SK-N-SH (cell line): ENCODE results near the gene AP4E1. TPM values are rescaled to one million over a fixed set of nuclear protein-coding genes. Genes with fewer than 3 reads are reported as not detected.

Experiments
- CTCF ChIA-PET: fragments of 300-600, 350-600 bp; formaldehyde crosslinking; extraction: SDS; loops from one replicate; lab custom pipeline; 2021; lab: Yijun Ruan, JAX
- POLR2A ChIA-PET: fragments of 350-600 bp; sonication (Branson Sonifier 250); formaldehyde crosslinking; extraction: SDS; loops from one replicate; lab custom pipeline; 2020; ENCODE audit warnings: antibody characterized with exemption, inconsistent platforms; lab: Yijun Ruan, JAX
- DNase-seq: peaks from one replicate; pipeline ENCODE4 v3.0.0; 2012
- H2AFZ ChIP-seq: fragments of 200-600 bp; sonication (generic); 2 replicates; pipeline ENCODE4 v1.8.1; 2016; ENCODE audit warnings: antibody characterized with exemption, mild to moderate bottlenecking, low read depth
- H3F3A ChIP-seq: fragments of 200-600 bp; sonication (generic); replicated peaks from 2 replicates; pipeline ENCODE3; 2016; ENCODE audit warnings: antibody characterized with exemption, mild to moderate bottlenecking; ENCODE audit not compliant: insufficient read depth
- H3K27ac ChIP-seq, 2 experiments: fragments of 200-500 bp in 1 of 2; fragments of 200-600 bp in 1 of 2; sonication (Bioruptor generic) in 1 of 2; sonication (generic), shearing (Covaris generic) in 1 of 2; 2 replicates each; pipeline versions ENCODE4 v1.5.1 to v1.6.1; 2014 to 2016; ENCODE audit warnings: low read depth in 2 of 2, inconsistent platforms in 1 of 2, low read length in 1 of 2, mild to moderate bottlenecking in 1 of 2, mixed read lengths in 1 of 2
- H3K27me3 ChIP-seq: fragments of 200-600 bp; sonication (generic), shearing (Covaris generic); 2 replicates; pipeline ENCODE4 v1.6.1; 2016; ENCODE audit warnings: mixed run types; ENCODE audit not compliant: insufficient read depth
- H3K36me3 ChIP-seq, 2 experiments: fragments of 200-500 bp in 1 of 2; fragments of 200-600 bp in 1 of 2; sonication (Bioruptor generic) in 1 of 2; sonication (generic) in 1 of 2; replicated peaks in 1 of 2; 2 replicates each; pipeline versions ENCODE3 to v1.5.1; 2014 to 2016; ENCODE audit warnings: low read length in 1 of 2, mild to moderate bottlenecking in 1 of 2; ENCODE audit not compliant: insufficient read depth in 2 of 2, control insufficient read depth in 1 of 2
- H3K4me1 ChIP-seq, 2 experiments: fragments of 200-500 bp in 1 of 2; fragments of 200-600 bp in 1 of 2; sonication (Bioruptor generic) in 1 of 2; sonication (generic), shearing (Covaris generic) in 1 of 2; 2 replicates each; pipeline versions ENCODE4 v1.5.1 to v1.6.1; 2014 to 2016; ENCODE audit warnings: low read depth in 1 of 2, low read length in 1 of 2, mixed run types in 1 of 2; ENCODE audit not compliant: insufficient read depth in 2 of 2, control insufficient read depth in 1 of 2
- H3K4me2 ChIP-seq: fragments of 200-600 bp; sonication (generic), shearing (Covaris generic); 2 replicates; pipeline ENCODE4 v1.6.1; 2017; ENCODE audit warnings: mixed run types
- H3K4me3 ChIP-seq, 2 experiments: fragments of 200-500 bp in 1 of 2; fragments of 200-600 bp in 1 of 2; sonication (Bioruptor generic) in 1 of 2; sonication (generic), shearing (Covaris generic) in 1 of 2; 2 replicates each; pipeline versions ENCODE4 v1.5.1 to v1.8.1; 2014 to 2016; ENCODE audit warnings: low read depth in 2 of 2, inconsistent platforms in 1 of 2, low read length in 1 of 2, mild to moderate bottlenecking in 1 of 2, mixed read lengths in 1 of 2, moderate library complexity in 1 of 2
- H3K79me2 ChIP-seq: fragments of 200-600 bp; sonication (generic); 2 replicates; pipeline ENCODE4 v1.8.1; 2017; ENCODE audit warnings: mild to moderate bottlenecking; ENCODE audit not compliant: insufficient read depth
- H3K9ac ChIP-seq: fragments of 200-600 bp; sonication (generic); 2 replicates; pipeline ENCODE4 v1.6.1; 2017; ENCODE audit warnings: mixed run types
- H3K9me2 ChIP-seq: fragments of 200-600 bp; sonication (generic); 2 replicates; pipeline ENCODE4 v1.6.1; 2017; ENCODE audit warnings: mixed run types
- H3K9me3 ChIP-seq: fragments of 200-600 bp; sonication (generic); 2 replicates; pipeline ENCODE4 v1.6.1; 2017; ENCODE audit warnings: mixed run types, mild to moderate bottlenecking, moderate library complexity
- H4K20me1 ChIP-seq: fragments of 200-600 bp; sonication (generic); 2 replicates; pipeline ENCODE4 v1.6.1; 2017; ENCODE audit warnings: mild to moderate bottlenecking, mixed run types; ENCODE audit not compliant: insufficient read depth
- CHD2 ChIP-seq: fragments of 150-350 bp; IDR thresholded peaks from 2 replicates; pipeline ENCODE4 v1.6.1; 2018; ENCODE audit warnings: low read length; ENCODE audit not compliant: partially characterized antibody
- CTCF ChIP-seq: fragments of 200-600 bp; sonication (generic); IDR thresholded peaks from 2 replicates; pipeline ENCODE4 v1.6.1; 2017; ENCODE audit warnings: antibody characterized with exemption, mild to moderate bottlenecking, moderate library complexity
- EP300 ChIP-seq, 2 experiments: IDR thresholded peaks; 2 replicates each; pipeline versions ENCODE4 v1.4.0 to v1.6.1; 2012; ENCODE audit warnings: borderline replicate concordance in 1 of 2, low read depth in 1 of 2, low read length in 1 of 2
- EZH2phosphoT487 ChIP-seq: fragments of 200-600 bp; sonication (generic); IDR thresholded peaks from 2 replicates; pipeline ENCODE4 v1.6.1; 2017; ENCODE audit warnings: low read depth, mixed run types, mild to moderate bottlenecking, antibody characterized with exemption, moderate library complexity, borderline replicate concordance
- FOSL2 ChIP-seq: IDR thresholded peaks from 2 replicates; pipeline ENCODE4 v1.4.0; 2012; ENCODE audit warnings: low read depth, mild to moderate bottlenecking, moderate library complexity, borderline replicate concordance
- FOXJ3 ChIP-seq: sonication (generic); formaldehyde crosslinking; IDR thresholded peaks from 2 replicates; pipeline ENCODE4 v1.5.1; 2020; ENCODE audit warnings: mild to moderate bottlenecking, missing genetic modification reagents
- GATA2 ChIP-seq: sonication (generic); formaldehyde crosslinking; IDR thresholded peaks from 2 replicates; pipeline ENCODE4 v1.5.0; 2020; ENCODE audit warnings: mild to moderate bottlenecking, missing genetic modification reagents
- MAX ChIP-seq: IDR thresholded peaks from 2 replicates; pipeline ENCODE4 v1.4.0; 2012; ENCODE audit warnings: low read depth
- MXI1 ChIP-seq: IDR thresholded peaks from 2 replicates; pipeline ENCODE4 v1.6.1; 2012; ENCODE audit warnings: mild to moderate bottlenecking, low read depth, low read length, improper control_type of control experiment
- PBX3 ChIP-seq: IDR thresholded peaks from 2 replicates; pipeline ENCODE4; 2012
- POLR2AphosphoS5 ChIP-seq: IDR thresholded peaks from 2 replicates; pipeline ENCODE4 v1.6.1; 2012; ENCODE audit warnings: low read depth, low read length
- REST ChIP-seq: IDR thresholded peaks from 2 replicates; pipeline ENCODE4 v1.6.1; 2012; ENCODE audit warnings: mild to moderate bottlenecking, low read depth, low read length, moderate library complexity
- RFX5 ChIP-seq: IDR thresholded peaks from 2 replicates; pipeline ENCODE4 v1.6.1; 2012; ENCODE audit warnings: mild to moderate bottlenecking, improper control_type of control experiment, low read length
- SMC3 ChIP-seq: IDR thresholded peaks from 2 replicates; pipeline ENCODE4 v1.6.1; 2012; ENCODE audit warnings: low read depth, low read length, improper control_type of control experiment
- TAF1 ChIP-seq: IDR thresholded peaks from 2 replicates; pipeline ENCODE4 v1.6.1; 2012; ENCODE audit warnings: low read depth, mild to moderate bottlenecking, low read length, moderate library complexity, borderline replicate concordance
- TEAD4 ChIP-seq: IDR thresholded peaks from 2 replicates; pipeline ENCODE4 v1.4.0; 2012; ENCODE audit warnings: mild to moderate bottlenecking, borderline replicate concordance; ENCODE audit not compliant: insufficient read depth
- USF1 ChIP-seq: IDR thresholded peaks from 2 replicates; pipeline ENCODE4 v1.4.0; 2012; ENCODE audit warnings: low read depth, borderline replicate concordance
- USF2 ChIP-seq: fragments of 150-350 bp; IDR thresholded peaks from 2 replicates; pipeline ENCODE4 v1.6.1; 2017; ENCODE audit warnings: antibody characterized with exemption, low read length, low read depth, borderline replicate concordance
- YY1 ChIP-seq: IDR thresholded peaks from 2 replicates; pipeline ENCODE4 v1.4.0; 2012; ENCODE audit warnings: low read depth, mild to moderate bottlenecking
- ZBTB33 ChIP-seq: IDR thresholded peaks from 2 replicates; pipeline ENCODE4 v1.4.0; 2012; ENCODE audit warnings: low read depth, borderline replicate concordance
- polyA plus RNA-seq, 3 experiments: library from polyadenylated mRNA; depleted of rRNA; stranded (reverse); fragments of >200 nt; gene quantifications; 2 replicates each; pipeline ENCODE4 v1.2.3, GENCODE V29; 2012

AP4E1 gene
- polyA plus RNA-seq, 1 of the 3 experiments (the other 2 are of a cell fraction), result 1.6 TPM

- Histone ChIP-seq H3K9me3 (peaks cover 9% of the 10 kb centered on the region), H3K4me2 (no peak overlapping the region), H3K4me3 (no peak overlapping the region), H3K9me2 (no peaks in the 10 kb centered on the region), H4K20me1 (no peaks in the 10 kb centered on the region), H3K27ac (no peak overlapping the region), H3K4me1 (no peaks in the 10 kb centered on the region), H3K9ac (no peak overlapping the region), H3K79me2 (no peaks in the 10 kb centered on the region), H3K36me3 (peaks cover 11 to 73% of the 10 kb centered on the region in 2 experiments), H2AFZ (no peak overlapping the region), H3K27me3 (no peaks in the 10 kb centered on the region), H3F3A (no peaks in the 10 kb centered on the region)
- no peak for DNase-seq
- ChIA-PET POLR2A (no interaction called here), CTCF (interaction anchor here (0.7 kb wide), 1 partner anchor 95 kb away, joined by 3 read pairs; no protein-coding TSS in a partner anchor)
- TF ChIP-seq POLR2AphosphoS5, result no peak
- TF ChIP-seq RFX5, result no peak
- TF ChIP-seq TEAD4, result no peak
- no peak for TF ChIP-seq GATA2 (CRISPR knock-in tag)
- TF ChIP-seq EZH2phosphoT487, result no peak
- TF ChIP-seq MXI1, result no peak
- no peak for TF ChIP-seq TAF1
- TF ChIP-seq FOXJ3, result no peak
- no peak for TF ChIP-seq SMC3
- no peak for TF ChIP-seq USF1
- no peak for TF ChIP-seq REST
- TF ChIP-seq PBX3, result no peak
- no peak for TF ChIP-seq USF2
- no peak for TF ChIP-seq CTCF
- TF ChIP-seq FOSL2, result no peak
- TF ChIP-seq CHD2, result no peak
- no peak for TF ChIP-seq EP300 (IDR thresholded peaks at IDR 0.05; ENCODE audit: borderline replicate concordance in 1 of 2, low read depth in 1 of 2, low read length in 1 of 2)
- no peak for TF ChIP-seq YY1
- TF ChIP-seq MAX, result no peak
- TF ChIP-seq ZBTB33, result no peak
Measured at GRCh38 chr15:50971542-50971941, 63.1 kb downstream of the AP4E1 start.
